GM12875 (cell line): ENCODE measurements around the gene GTSE1.

ENCODE experiments used
- H3K4me3 ChIP-seq: one replicate; pipeline ENCODE4 v1.5.1; 2011; ENCODE audit warnings: low read depth, low read length, control low read depth
- TF ChIP-seq, protein P1 (sequence below): IDR thresholded peaks from 2 replicates; pipeline ENCODE4 v1.5.1; 2011; ENCODE audit warnings: low read depth, mild to moderate bottlenecking, control low read depth, inconsistent platforms, low read length, moderate library complexity, borderline replicate concordance; ENCODE audit not compliant: insufficient read depth

The GTSE1 gene

DNA sequence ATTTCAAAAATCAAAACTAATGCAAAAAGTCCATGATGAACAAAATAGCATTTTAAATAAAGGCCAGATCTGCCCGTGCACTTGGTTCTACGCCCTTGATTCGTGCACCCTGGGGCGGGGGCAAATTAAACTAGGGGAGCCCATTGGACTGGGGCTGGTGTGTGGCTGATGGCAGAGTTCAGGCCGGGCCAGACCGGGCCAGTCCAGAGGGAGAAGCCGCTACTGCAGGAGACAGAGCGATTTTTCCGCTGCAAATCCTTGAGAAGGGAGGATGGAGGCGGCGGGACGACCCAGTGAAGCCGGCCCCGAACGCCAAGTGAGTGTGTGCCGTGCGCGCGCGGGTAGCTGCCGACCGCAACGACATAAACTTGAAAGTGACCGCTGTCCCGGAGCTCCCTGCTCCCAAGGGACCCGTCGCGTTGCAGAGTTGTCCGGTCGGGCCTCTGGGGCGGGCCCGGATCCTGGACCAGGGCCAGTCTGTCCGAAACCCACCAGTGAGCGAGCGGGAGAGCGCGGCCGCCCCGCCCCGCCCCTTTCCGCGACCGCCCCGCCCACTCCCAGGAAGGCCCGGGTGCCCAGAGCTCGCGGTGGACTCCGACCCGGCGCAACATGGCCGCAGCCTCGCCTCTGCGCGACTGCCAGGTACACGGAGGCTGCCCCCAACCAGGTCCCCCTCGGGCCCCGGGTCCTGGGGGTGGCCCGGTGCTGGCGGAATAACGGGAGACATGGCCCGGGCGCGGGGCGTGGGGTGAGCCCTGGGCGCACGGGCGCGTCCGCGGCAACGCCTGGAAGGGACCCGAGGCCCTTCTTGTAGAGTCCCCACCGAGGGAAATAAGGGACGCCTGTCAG is 29.0 kb upstream of the GTSE1 start, which contains the start of gene TTC38:
Gene TTC38, plus strand, starts transcription at position 578 of the 849 bp plus-strand sequence. Its CDS starts 32 bp downstream, at position 610.
- TF ChIP-seq, protein P1, sequence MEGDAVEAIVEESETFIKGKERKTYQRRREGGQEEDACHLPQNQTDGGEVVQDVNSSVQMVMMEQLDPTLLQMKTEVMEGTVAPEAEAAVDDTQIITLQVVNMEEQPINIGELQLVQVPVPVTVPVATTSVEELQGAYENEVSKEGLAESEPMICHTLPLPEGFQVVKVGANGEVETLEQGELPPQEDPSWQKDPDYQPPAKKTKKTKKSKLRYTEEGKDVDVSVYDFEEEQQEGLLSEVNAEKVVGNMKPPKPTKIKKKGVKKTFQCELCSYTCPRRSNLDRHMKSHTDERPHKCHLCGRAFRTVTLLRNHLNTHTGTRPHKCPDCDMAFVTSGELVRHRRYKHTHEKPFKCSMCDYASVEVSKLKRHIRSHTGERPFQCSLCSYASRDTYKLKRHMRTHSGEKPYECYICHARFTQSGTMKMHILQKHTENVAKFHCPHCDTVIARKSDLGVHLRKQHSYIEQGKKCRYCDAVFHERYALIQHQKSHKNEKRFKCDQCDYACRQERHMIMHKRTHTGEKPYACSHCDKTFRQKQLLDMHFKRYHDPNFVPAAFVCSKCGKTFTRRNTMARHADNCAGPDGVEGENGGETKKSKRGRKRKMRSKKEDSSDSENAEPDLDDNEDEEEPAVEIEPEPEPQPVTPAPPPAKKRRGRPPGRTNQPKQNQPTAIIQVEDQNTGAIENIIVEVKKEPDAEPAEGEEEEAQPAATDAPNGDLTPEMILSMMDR, result no peak
- peak within 1 kb of the TSS; percentile 79 for H3K4me3 ChIP-seq

DNA sequence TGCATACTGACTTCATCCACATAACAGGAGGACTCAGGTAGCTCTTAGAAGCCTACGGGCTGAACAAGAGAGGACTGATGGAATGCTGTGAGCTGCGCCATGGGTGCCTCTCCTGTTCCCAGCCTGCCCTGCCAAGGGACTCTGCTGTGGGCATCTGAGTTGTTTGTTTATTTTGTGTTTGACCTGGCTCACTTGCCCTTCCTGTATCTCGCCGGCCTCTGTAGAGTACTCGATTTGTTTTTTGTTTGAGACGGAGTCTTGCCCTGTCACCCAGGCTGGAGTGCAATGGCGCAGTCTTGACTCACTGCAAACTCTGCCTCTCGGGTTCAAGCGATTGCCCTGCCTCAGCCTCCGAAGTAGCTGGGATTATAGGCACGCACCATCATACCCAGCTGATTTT is 27.1 kb upstream of the GTSE1 start:
- TF ChIP-seq, protein P1, result no peak
- H3K4me3 ChIP-seq, result no peak overlapping the region

DNA sequence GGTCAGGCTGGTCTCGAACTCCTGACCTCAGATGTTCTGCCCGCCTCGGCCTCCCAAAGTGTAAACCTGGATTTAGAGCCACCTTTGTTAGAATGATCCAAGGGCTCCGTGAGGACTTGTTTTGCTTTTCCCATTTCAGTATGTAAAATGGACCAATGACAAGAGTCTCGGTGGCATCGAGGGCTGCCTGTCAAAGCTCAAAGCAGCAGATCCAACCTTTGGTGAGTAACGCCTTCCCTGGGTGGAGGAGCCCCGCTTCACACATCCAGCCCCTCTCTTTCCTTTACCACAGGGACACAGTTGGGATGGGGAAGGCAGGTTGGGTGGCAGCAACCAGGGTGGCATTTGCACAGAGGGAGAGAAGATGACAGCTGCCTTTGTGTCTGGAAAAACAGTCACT is 24.5 kb upstream of the GTSE1 start:
- TF ChIP-seq, protein P1, result no peak
- no peak overlapping the region for H3K4me3 ChIP-seq

DNA sequence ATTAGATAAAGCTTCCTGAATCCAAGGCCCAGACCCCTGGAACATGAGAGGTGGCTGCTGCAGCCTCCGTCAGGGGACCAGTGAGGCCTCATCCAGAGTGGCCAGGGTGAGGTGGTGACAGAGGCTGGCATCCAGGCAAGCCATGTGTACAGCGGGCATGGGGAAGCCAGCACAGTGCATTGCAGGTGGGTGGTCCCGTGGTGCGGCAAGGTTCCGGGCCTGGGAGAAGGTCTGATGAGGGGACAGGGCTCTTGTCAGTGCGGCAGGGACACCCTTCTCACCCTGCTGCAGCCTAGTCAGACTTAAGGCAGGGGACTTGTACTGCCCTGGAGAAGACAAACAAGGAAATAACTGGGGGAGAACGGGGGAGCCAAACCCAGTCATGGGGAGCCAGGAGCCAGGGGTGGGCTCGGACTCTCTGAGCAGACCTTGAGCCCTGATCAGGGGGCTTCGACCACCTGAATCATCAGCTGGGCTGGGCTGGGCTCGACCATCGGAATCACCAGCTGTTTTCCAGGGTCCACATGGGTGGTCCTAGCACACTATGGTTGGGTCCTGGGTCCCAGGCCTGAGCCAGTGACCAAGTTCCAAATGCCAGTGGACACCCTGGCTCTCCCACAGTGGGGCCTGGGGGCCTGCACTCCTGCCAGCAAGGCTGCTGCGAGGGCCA is 23.8 kb upstream of the GTSE1 start:
- H3K4me3 ChIP-seq, result no peak overlapping the region
- TF ChIP-seq, protein P1, result no peak

DNA sequence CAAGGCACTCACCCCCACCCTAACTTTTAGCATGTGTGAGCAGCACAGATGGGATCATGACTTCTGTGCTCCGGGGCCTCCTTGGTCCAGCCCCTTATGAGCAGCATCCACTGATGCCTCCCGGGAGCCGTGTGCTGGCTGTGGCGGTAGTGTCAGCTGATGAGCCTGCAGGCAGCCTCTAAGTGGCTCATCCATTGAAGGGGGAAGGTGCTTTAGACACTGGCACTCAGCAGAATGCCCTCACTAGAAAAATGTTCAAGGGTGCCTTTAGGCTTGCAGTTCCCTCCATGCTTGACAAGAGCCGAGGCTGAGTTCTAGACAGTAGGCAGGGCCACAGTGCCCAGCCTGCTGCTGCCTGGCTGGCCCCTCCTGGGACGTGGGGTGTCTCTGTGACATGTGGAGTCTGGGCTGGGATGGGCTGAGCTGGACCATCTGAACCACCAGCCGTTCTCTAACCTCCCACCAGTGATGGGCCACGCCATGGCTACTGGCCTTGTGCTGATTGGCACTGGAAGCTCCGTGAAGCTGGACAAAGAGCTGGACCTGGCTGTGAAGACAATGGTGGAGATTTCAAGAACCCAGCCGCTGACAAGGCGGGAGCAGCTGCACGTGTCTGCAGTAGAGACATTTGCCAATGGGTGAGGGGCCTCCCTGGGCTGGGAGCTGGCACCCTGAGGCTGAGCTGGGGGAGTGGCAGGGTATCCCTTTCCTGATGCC is 23.1 kb upstream of the GTSE1 start:
- TF ChIP-seq, protein P1, result no peak
- H3K4me3 ChIP-seq, result no peak overlapping the region

DNA sequence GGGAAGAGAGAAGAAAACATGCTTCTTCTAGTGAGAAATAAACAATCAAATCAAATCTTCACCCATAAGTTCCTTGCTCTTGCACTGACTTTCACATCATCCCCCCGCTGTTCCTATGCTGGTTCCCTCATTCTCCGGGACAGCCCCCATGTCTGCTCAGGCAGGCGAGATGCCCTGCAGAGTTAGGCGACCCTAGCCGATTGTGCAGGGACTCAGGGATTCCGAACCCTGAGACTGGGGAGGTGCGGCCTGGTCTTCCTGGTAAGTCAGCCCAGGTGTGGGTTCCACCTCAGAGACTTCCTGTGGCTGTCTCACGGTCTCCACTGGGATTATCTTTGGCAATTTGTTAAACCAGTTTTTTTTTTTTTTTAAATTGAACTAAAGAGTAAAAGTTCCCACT is 22.3 kb upstream of the GTSE1 start:
- TF ChIP-seq, protein P1, result no peak
- H3K4me3 ChIP-seq, result no peak overlapping the region
